ENCODE results near the gene PAPPA2. TPM values are rescaled to one million over a fixed set of nuclear protein-coding genes. Genes with fewer than 3 reads are reported as not detected.

PAPPA2 gene
- total and polyA plus RNA-seq, 2 donors (not counting 1 experiment from before 2014, with no cell fraction given), result 0.24 to 4.1 TPM

DNA sequence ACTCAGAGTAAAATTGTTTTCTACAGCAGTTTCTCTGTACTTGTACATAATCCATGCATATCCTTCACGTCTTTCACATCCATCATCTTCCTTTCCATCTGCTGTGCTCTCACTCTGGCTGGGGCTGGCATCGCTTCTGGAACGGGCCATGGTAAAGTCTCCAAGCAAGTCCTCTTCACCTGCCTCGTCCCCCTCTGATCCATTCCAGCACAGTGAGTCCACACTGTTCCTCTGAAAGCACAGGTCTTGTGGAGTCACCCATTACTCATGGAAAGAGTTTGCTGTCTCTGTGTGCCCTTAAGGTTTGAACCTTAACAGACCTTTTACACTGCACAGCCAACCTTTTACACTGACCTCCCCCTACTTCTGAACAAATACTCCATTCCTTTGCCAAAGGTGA, 387.9 kb downstream of the PAPPA2 start:
- H4K20me1 ChIP-seq (ENCODE audit: control insufficient read depth, extremely low read depth, insufficient read depth, low read length), result no peaks in the 10 kb centered on the region
- no peaks in the 10 kb centered on the region for H3K4me1 ChIP-seq (ENCODE audit: control insufficient read depth, extremely low read depth, insufficient read depth, low read length)
- no peak overlapping the region for H3K4me2 ChIP-seq (ENCODE audit: extremely low read depth, insufficient read depth, low read length)
- DNase-seq (ENCODE audit: low read depth in 2 of 2), result no peak
- H2AFZ ChIP-seq (ENCODE audit: low read length), result no peak overlapping the region
- H3K27ac ChIP-seq (ENCODE audit: insufficient read depth, low read length), result no peak overlapping the region
- no peaks in the 10 kb centered on the region for H3K9me3 ChIP-seq (ENCODE audit: control insufficient read depth, insufficient read depth, low read depth, low read length)
- H3K79me2 ChIP-seq (ENCODE audit: control insufficient read depth, insufficient read depth, low read length), result no peaks in the 10 kb centered on the region
- no peaks in the 10 kb centered on the region for H3K27me3 ChIP-seq (ENCODE audit: control insufficient read depth, insufficient read depth, low read length)
- TF ChIP-seq, protein P1, sequence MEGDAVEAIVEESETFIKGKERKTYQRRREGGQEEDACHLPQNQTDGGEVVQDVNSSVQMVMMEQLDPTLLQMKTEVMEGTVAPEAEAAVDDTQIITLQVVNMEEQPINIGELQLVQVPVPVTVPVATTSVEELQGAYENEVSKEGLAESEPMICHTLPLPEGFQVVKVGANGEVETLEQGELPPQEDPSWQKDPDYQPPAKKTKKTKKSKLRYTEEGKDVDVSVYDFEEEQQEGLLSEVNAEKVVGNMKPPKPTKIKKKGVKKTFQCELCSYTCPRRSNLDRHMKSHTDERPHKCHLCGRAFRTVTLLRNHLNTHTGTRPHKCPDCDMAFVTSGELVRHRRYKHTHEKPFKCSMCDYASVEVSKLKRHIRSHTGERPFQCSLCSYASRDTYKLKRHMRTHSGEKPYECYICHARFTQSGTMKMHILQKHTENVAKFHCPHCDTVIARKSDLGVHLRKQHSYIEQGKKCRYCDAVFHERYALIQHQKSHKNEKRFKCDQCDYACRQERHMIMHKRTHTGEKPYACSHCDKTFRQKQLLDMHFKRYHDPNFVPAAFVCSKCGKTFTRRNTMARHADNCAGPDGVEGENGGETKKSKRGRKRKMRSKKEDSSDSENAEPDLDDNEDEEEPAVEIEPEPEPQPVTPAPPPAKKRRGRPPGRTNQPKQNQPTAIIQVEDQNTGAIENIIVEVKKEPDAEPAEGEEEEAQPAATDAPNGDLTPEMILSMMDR (conservative IDR thresholded peaks at IDR 0.05 in 1 of 2, IDR thresholded peaks at IDR 0.05 in 1 of 2; ENCODE audit: low read depth in 1 of 2, low read length in 2 of 2), result no peak
- no peak for TF ChIP-seq EZH2 (IDR thresholded peaks at IDR 0.05; ENCODE audit: low read length, missing control alignments)
- H3K9ac ChIP-seq (ENCODE audit: insufficient read depth, low read length), result no peak overlapping the region
- no peak overlapping the region for H3K4me3 ChIP-seq (replicated peaks in 1 of 4; ENCODE audit: control extremely low read depth in 1 of 4, insufficient read depth in 1 of 4, low read depth in 3 of 4, low read length in 4 of 4)
- no peaks in the 10 kb centered on the region for H3K36me3 ChIP-seq (ENCODE audit: control insufficient read depth, insufficient read depth, low read length)

DNA sequence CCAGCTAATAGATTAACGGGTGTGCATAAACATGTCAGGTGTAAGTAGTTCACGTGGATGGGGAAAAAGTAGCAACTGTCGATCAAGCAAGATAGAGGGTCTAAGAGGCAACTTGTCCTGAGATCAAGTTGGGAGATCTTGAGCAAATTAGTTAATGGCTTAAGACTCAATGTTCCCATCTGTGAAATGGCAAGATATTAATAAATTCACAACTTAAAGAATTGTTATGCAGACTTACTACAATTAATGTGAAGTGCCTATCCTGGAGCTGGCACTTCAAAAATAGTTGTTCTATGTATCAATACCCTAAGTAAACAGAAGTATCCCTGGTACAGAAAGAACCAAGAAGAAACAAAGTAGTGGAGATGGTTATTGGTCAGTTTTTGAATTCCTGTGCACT, 389.1 kb downstream of the PAPPA2 start:
- Histone ChIP-seq H3K9me3 (ENCODE audit: control insufficient read depth, insufficient read depth, low read depth, low read length) (no peaks in the 10 kb centered on the region), H3K36me3 (ENCODE audit: control insufficient read depth, insufficient read depth, low read length) (no peaks in the 10 kb centered on the region), H3K4me1 (ENCODE audit: control insufficient read depth, extremely low read depth, insufficient read depth, low read length) (no peaks in the 10 kb centered on the region), H3K4me2 (ENCODE audit: extremely low read depth, insufficient read depth, low read length) (no peak overlapping the region), H4K20me1 (ENCODE audit: control insufficient read depth, extremely low read depth, insufficient read depth, low read length) (no peaks in the 10 kb centered on the region), H3K4me3 (replicated peaks in 1 of 4; ENCODE audit: control extremely low read depth in 1 of 4, insufficient read depth in 1 of 4, low read depth in 3 of 4, low read length in 4 of 4) (no peak overlapping the region), H3K9ac (ENCODE audit: insufficient read depth, low read length) (no peak overlapping the region), H3K27me3 (ENCODE audit: control insufficient read depth, insufficient read depth, low read length) (no peaks in the 10 kb centered on the region), H3K27ac (ENCODE audit: insufficient read depth, low read length) (no peak overlapping the region), H2AFZ (ENCODE audit: low read length) (no peak overlapping the region), H3K79me2 (ENCODE audit: control insufficient read depth, insufficient read depth, low read length) (no peaks in the 10 kb centered on the region)
- DNase-seq (ENCODE audit: low read depth in 2 of 2), result no peak
- no peak for TF ChIP-seq EZH2 (IDR thresholded peaks at IDR 0.05; ENCODE audit: low read length, missing control alignments)
- TF ChIP-seq, protein P1 (conservative IDR thresholded peaks at IDR 0.05 in 1 of 2, IDR thresholded peaks at IDR 0.05 in 1 of 2; ENCODE audit: low read depth in 1 of 2, low read length in 2 of 2), result no peak

DNA sequence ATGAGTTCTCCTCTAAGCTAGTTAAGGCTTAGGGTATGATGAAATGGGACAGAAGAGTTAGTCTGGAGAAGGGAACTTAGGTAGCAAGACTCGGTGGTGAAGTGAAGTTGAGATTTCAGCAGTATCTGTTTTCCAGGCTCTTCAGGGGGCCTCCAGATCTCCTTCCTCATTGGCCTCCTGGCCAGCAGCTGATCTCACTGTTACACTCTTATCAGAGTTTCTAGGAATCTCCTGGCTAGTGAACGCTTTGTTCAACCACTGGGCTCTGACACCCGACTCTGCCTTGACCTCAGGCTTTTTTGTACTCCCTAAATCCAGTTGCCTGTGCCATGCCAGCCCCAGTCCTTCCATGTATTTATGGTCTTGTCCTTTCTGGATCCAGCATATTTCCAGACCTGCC, 390.5 kb downstream of the PAPPA2 start:
- no peak overlapping the region for H3K4me3 ChIP-seq (replicated peaks in 1 of 4; ENCODE audit: control extremely low read depth in 1 of 4, insufficient read depth in 1 of 4, low read depth in 3 of 4, low read length in 4 of 4)
- no peaks in the 10 kb centered on the region for H3K36me3 ChIP-seq (ENCODE audit: control insufficient read depth, insufficient read depth, low read length)
- H2AFZ ChIP-seq (ENCODE audit: low read length), result no peak overlapping the region
- no peaks in the 10 kb centered on the region for H3K9me3 ChIP-seq (ENCODE audit: control insufficient read depth, insufficient read depth, low read depth, low read length)
- TF ChIP-seq EZH2 (IDR thresholded peaks at IDR 0.05; ENCODE audit: low read length, missing control alignments), result no peak
- TF ChIP-seq, protein P1 (conservative IDR thresholded peaks at IDR 0.05 in 1 of 2, IDR thresholded peaks at IDR 0.05 in 1 of 2; ENCODE audit: low read depth in 1 of 2, low read length in 2 of 2), result no peak
- no peaks in the 10 kb centered on the region for H3K4me1 ChIP-seq (ENCODE audit: control insufficient read depth, extremely low read depth, insufficient read depth, low read length)
- DNase-seq (ENCODE audit: low read depth in 2 of 2), result no peak
- H3K79me2 ChIP-seq (ENCODE audit: control insufficient read depth, insufficient read depth, low read length), result no peaks in the 10 kb centered on the region
- H3K27ac ChIP-seq (ENCODE audit: insufficient read depth, low read length), result no peak overlapping the region
- H3K4me2 ChIP-seq (ENCODE audit: extremely low read depth, insufficient read depth, low read length), result no peak overlapping the region
- H3K27me3 ChIP-seq (ENCODE audit: control insufficient read depth, insufficient read depth, low read length), result no peaks in the 10 kb centered on the region
- H3K9ac ChIP-seq (ENCODE audit: insufficient read depth, low read length), result no peak overlapping the region
- H4K20me1 ChIP-seq (ENCODE audit: control insufficient read depth, extremely low read depth, insufficient read depth, low read length), result no peaks in the 10 kb centered on the region

Data from fibroblast of lung (primary cell).